Neuron (in vitro differentiated cells): Measurements from ENCODE around the gene TNPO1.
"Not testable (repeated sequence)": the region's sequence is repeated elsewhere in the genome, so short reads cannot be mapped to it uniquely, and the experiment has no call there.

Experiments
- H2AFZ ChIP-seq: one replicate; pipeline ENCODE4 v1.6.1; 2013; ENCODE audit warnings: low read depth, mild to moderate bottlenecking, inconsistent platforms, low read length, moderate library complexity
- H3K27me3 ChIP-seq: one replicate; pipeline ENCODE4 v1.6.1; 2013; ENCODE audit warnings: low read length; ENCODE audit not compliant: insufficient read depth
- H3K36me3 ChIP-seq: one replicate; pipeline ENCODE4 v1.6.1; 2013; ENCODE audit warnings: low read length; ENCODE audit not compliant: insufficient read depth
- H3K4me1 ChIP-seq: one replicate; pipeline ENCODE4 v1.6.1; 2013; ENCODE audit warnings: low read length; ENCODE audit not compliant: insufficient read depth
- H3K4me3 ChIP-seq: 2 replicates; pipeline ENCODE4 v1.5.1; 2013; ENCODE audit warnings: mild to moderate bottlenecking, low read length, moderate library complexity
- H3K9me3 ChIP-seq: one replicate; pipeline ENCODE4 v1.6.1; 2013; ENCODE audit warnings: low read length

The TNPO1 gene

GRCh38 chr5:72799721-72800120 is 16.7 kb upstream of the TNPO1 start:
- no peak overlapping the region for H2AFZ ChIP-seq
- H3K4me1 ChIP-seq, result no peaks in the 10 kb centered on the region
- no peak overlapping the region for H3K4me3 ChIP-seq
- H3K36me3 ChIP-seq, result no peaks in the 10 kb centered on the region
- peaks cover 3% of the 10 kb centered on the region for H3K27me3 ChIP-seq
- no peaks in the 10 kb centered on the region for H3K9me3 ChIP-seq

- H3K27me3 ChIP-seq, H3K9me3 ChIP-seq, H3K36me3 ChIP-seq: not testable (repeated sequence)
These were observed 7.8 kb upstream of the TNPO1 start for GRCh38 chr5:72808637-72809036.

GRCh38 chr5:72811849-72812248 is 4.6 kb upstream of the TNPO1 start:
- no peak overlapping the region for H2AFZ ChIP-seq
- H3K36me3 ChIP-seq, result no peaks in the 10 kb centered on the region
- H3K9me3 ChIP-seq, result no peaks in the 10 kb centered on the region

More at GRCh38 chr5:72808637-72809036, 7.8 kb upstream of the TNPO1 start:
- not testable (repeated sequence) for H3K4me1 ChIP-seq, H2AFZ ChIP-seq, H3K4me3 ChIP-seq

GRCh38 chr5:72812488-72812887 is 4.0 kb upstream of the TNPO1 start:
- Histone ChIP-seq H3K36me3 (no peaks in the 10 kb centered on the region), H3K4me1 (peaks cover 5% of the 10 kb centered on the region), H3K27me3 (no peaks in the 10 kb centered on the region), H3K4me3 (no peak overlapping the region), H3K9me3 (no peaks in the 10 kb centered on the region), H2AFZ (no peak overlapping the region)

More at GRCh38 chr5:72811849-72812248, 4.6 kb upstream of the TNPO1 start:
- Histone ChIP-seq H3K4me1 (peaks cover 5% of the 10 kb centered on the region), H3K4me3 (no peak overlapping the region), H3K27me3 (no peaks in the 10 kb centered on the region)

- no peak overlapping the region for H3K4me3 ChIP-seq
- no peaks in the 10 kb centered on the region for H3K9me3 ChIP-seq
- no peak overlapping the region for H2AFZ ChIP-seq
- H3K36me3 ChIP-seq, result no peaks in the 10 kb centered on the region
- H3K27me3 ChIP-seq, result no peaks in the 10 kb centered on the region
- peaks cover 13% of the 10 kb centered on the region for H3K4me1 ChIP-seq
These were observed 2.4 kb upstream of the TNPO1 start for GRCh38 chr5:72814104-72814503.

- H2AFZ ChIP-seq, result no peak overlapping the region
- no peaks in the 10 kb centered on the region for H3K27me3 ChIP-seq
- H3K4me3 ChIP-seq, result peak overlapping the region; percentile 99
- peaks cover 18% of the 10 kb centered on the region for H3K4me1 ChIP-seq
- H3K36me3 ChIP-seq, result no peaks in the 10 kb centered on the region
- H3K9me3 ChIP-seq, result no peaks in the 10 kb centered on the region
These were observed 1.6 kb upstream of the TNPO1 start for GRCh38 chr5:72814864-72815263.

- H3K4me1 ChIP-seq, result peaks cover 18% of the 10 kb centered on the region
- peak overlapping the region; percentile 98 for H2AFZ ChIP-seq
- no peaks in the 10 kb centered on the region for H3K36me3 ChIP-seq
These were observed 729 bp upstream of the TNPO1 start for GRCh38 chr5:72815580-72816283.

GRCh38 chr5:72817076-72817481 is 618 bp downstream of the TNPO1 start:
- Histone ChIP-seq H3K4me3 (peak overlapping the region; percentile 99), H3K36me3 (no peaks in the 10 kb centered on the region), H2AFZ (peak overlapping the region; percentile 63), H3K4me1 (peaks cover 18% of the 10 kb centered on the region), H3K9me3 (no peaks in the 10 kb centered on the region), H3K27me3 (no peaks in the 10 kb centered on the region)

More at GRCh38 chr5:72815580-72816283, 729 bp upstream of the TNPO1 start:
- Histone ChIP-seq H3K4me3 (peak overlapping the region; percentile 99), H3K27me3 (no peaks in the 10 kb centered on the region), H3K9me3 (no peaks in the 10 kb centered on the region)

- Histone ChIP-seq H3K36me3 (no peaks in the 10 kb centered on the region), H3K4me1 (peaks cover 18% of the 10 kb centered on the region)
These were observed 1.3 kb downstream of the TNPO1 start for GRCh38 chr5:72817671-72818266.

GRCh38 chr5:72818866-72819534 is 2.5 kb downstream of the TNPO1 start:
- Histone ChIP-seq H3K36me3 (no peaks in the 10 kb centered on the region), H3K27me3 (no peaks in the 10 kb centered on the region), H3K4me3 (peak overlapping the region; percentile 99), H3K4me1 (peaks cover 18% of the 10 kb centered on the region), H3K9me3 (no peaks in the 10 kb centered on the region), H2AFZ (no peak overlapping the region)

More at GRCh38 chr5:72817671-72818266, 1.3 kb downstream of the TNPO1 start:
- peak overlapping the region; percentile 99 for H3K4me3 ChIP-seq
- no peak overlapping the region for H2AFZ ChIP-seq
- H3K27me3 ChIP-seq, result no peaks in the 10 kb centered on the region
- no peaks in the 10 kb centered on the region for H3K9me3 ChIP-seq

- Histone ChIP-seq H3K36me3 (peaks cover 11% of the 10 kb centered on the region), H3K4me3 (no peak overlapping the region), H3K9me3 (peaks cover 5% of the 10 kb centered on the region), H2AFZ (no peak overlapping the region), H3K27me3 (no peaks in the 10 kb centered on the region), H3K4me1 (peaks cover 13% of the 10 kb centered on the region)
These were observed 5.3 kb downstream of the TNPO1 start for GRCh38 chr5:72821776-72822175.

GRCh38 chr5:72822944-72823343 is 6.5 kb downstream of the TNPO1 start:
- no peaks in the 10 kb centered on the region for H3K27me3 ChIP-seq
- H3K9me3 ChIP-seq, result peaks cover 5% of the 10 kb centered on the region
- H3K36me3 ChIP-seq, result peaks cover 11% of the 10 kb centered on the region
- peaks cover 13% of the 10 kb centered on the region for H3K4me1 ChIP-seq
- no peak overlapping the region for H3K4me3 ChIP-seq
- H2AFZ ChIP-seq, result no peak overlapping the region

- Histone ChIP-seq H3K27me3 (no peaks in the 10 kb centered on the region), H3K4me1 (no peaks in the 10 kb centered on the region), H2AFZ (no peak overlapping the region), H3K36me3 (peaks cover 13% of the 10 kb centered on the region), H3K4me3 (no peak overlapping the region), H3K9me3 (peaks cover 5% of the 10 kb centered on the region)
These were observed 13.2 kb downstream of the TNPO1 start for GRCh38 chr5:72829707-72830106.
